ENCODE data around the gene GUSB.

Gene GUSB

GRCh38 chr7:65927489-65928448 lies 54.2 kb downstream of the GUSB start:
- DNase-seq = no peak

GRCh38 chr7:65926588-65926987 lies 55.4 kb downstream of the GUSB start:
- no peak for DNase-seq

- no peak for DNase-seq
Observed at GRCh38 chr7:65925040-65925439, 57.0 kb downstream of the GUSB start.

- no peak for DNase-seq
Observed at GRCh38 chr7:65924193-65924592, 57.8 kb downstream of the GUSB start.

GRCh38 chr7:65923316-65923715 lies 58.7 kb downstream of the GUSB start:
- no peak for DNase-seq

GRCh38 chr7:65915921-65916657 lies 65.9 kb downstream of the GUSB start:
- no peak for DNase-seq

GRCh38 chr7:65912237-65912636 lies 69.8 kb downstream of the GUSB start:
- DNase-seq = no peak
